GM12878 (cell line): Measurements from ENCODE around the gene CCNJL. TPM values are rescaled to one million over a fixed set of nuclear protein-coding genes. Genes with fewer than 3 reads are reported as not detected.

Source experiments
- ATAC-seq: fragments of 200-7000 bp; cut with Tn5 transposase; 3 replicates; pipeline ENCODE4 v1.9.1; 2020; ENCODE audit warnings: mild to moderate bottlenecking, moderate library complexity
- BruUV-seq: library from RNA; stranded (reverse); fragments of 400-500 nt; replicated peaks from 2 replicates; lab custom pipeline; 2021; lab: Mats Ljungman, UMichigan
- CTCF ChIA-PET: fragments of 300-600 bp; sonication (Branson Sonifier 250); formaldehyde crosslinking; extraction: SDS; loops from one replicate; lab custom pipeline; 2021; ENCODE audit warnings: inconsistent platforms; lab: Yijun Ruan, JAX
- POLR2A ChIA-PET: fragments of 350-600 bp; formaldehyde crosslinking; extraction: SDS; loops from one replicate; lab custom pipeline; 2021; ENCODE audit warnings: inconsistent platforms; lab: Charles Lee
- RAD21 ChIA-PET: fragments of 300-600 bp; sonication (Branson Sonifier 250); formaldehyde crosslinking; loops from one replicate; lab custom pipeline; 2023; ENCODE audit warnings: antibody characterized with exemption; ENCODE audit not compliant: unreplicated experiment; lab: Charles Lee
- SMC1A ChIA-PET: fragments of 300-600 bp; sonication (Branson Sonifier 250); formaldehyde crosslinking; loops from one replicate; lab custom pipeline; 2023; ENCODE audit not compliant: unreplicated experiment, uncharacterized antibody; lab: Charles Lee
- DNase-seq: peaks from one replicate; pipeline ENCODE4 v3.0.0-alpha.2; 2011; ENCODE audit warnings: low read depth, low spot score
- FAIRE-seq: peaks from 3 replicates; lab custom pipeline; 2011; peaks lifted over from hg19 to GRCh38; lab: Jason Lieb, UNC
- H2AFZ ChIP-seq: 2 replicates; pipeline ENCODE4 v1.6.0; 2011; ENCODE audit warnings: low read depth, low read length, control low read depth; ENCODE audit not compliant: control insufficient read depth
- H3K27ac ChIP-seq: 2 replicates; pipeline ENCODE4 v1.5.1; 2011; ENCODE audit warnings: control low read depth; ENCODE audit not compliant: control insufficient read depth, insufficient read depth
- H3K27me3 ChIP-seq, 2 experiments: replicated peaks in 1 of 2; 2 replicates each; pipeline versions ENCODE4 v1.6.0 to v1.6.1; 2011; ENCODE audit warnings: low read length in 1 of 2; ENCODE audit not compliant: control insufficient read depth in 2 of 2, insufficient read depth in 2 of 2
- H3K36me3 ChIP-seq, 2 experiments: 2 replicates each; pipeline ENCODE4 v1.5.1; 2011; ENCODE audit warnings: low read length in 1 of 2; ENCODE audit not compliant: control insufficient read depth in 2 of 2, insufficient read depth in 2 of 2
- H3K4me1 ChIP-seq: 2 replicates; pipeline ENCODE4 v1.6.1; 2011; ENCODE audit warnings: mild to moderate bottlenecking, low read length, moderate library complexity, mixed read lengths; ENCODE audit not compliant: control insufficient read depth, insufficient read depth
- H3K4me2 ChIP-seq: 2 replicates; pipeline ENCODE4 v1.6.0; 2011; ENCODE audit warnings: control low read depth; ENCODE audit not compliant: control insufficient read depth, insufficient read depth
- H3K4me3 ChIP-seq: fragments of 200-600 bp; sonication (generic); 2 replicates; pipeline ENCODE4 v1.5.1; 2016
- H3K79me2 ChIP-seq: 2 replicates; pipeline ENCODE4 v1.6.0; 2011; ENCODE audit warnings: low read length; ENCODE audit not compliant: control insufficient read depth, insufficient read depth
- H3K9ac ChIP-seq: 2 replicates; pipeline ENCODE4 v1.8.0; 2011; ENCODE audit warnings: low read length, control low read depth, mixed read lengths; ENCODE audit not compliant: control insufficient read depth, insufficient read depth
- H3K9me3 ChIP-seq: replicated peaks from 3 replicates; pipeline ENCODE4 v1.5.1; 2011; ENCODE audit warnings: mild to moderate bottlenecking, low read length; ENCODE audit not compliant: control insufficient read depth, insufficient read depth
- H4K20me1 ChIP-seq: 2 replicates; pipeline ENCODE4 v1.6.0; 2011; ENCODE audit not compliant: control insufficient read depth, insufficient read depth
- ATF3 ChIP-seq: IDR thresholded peaks from 2 replicates; pipeline ENCODE4 v1.6.1; 2011; ENCODE audit warnings: low read depth, mild to moderate bottlenecking, low read length, moderate library complexity, borderline replicate concordance; ENCODE audit errors: extremely low read depth
- BCLAF1 ChIP-seq: fragments of 450-650 bp; IDR thresholded peaks from 2 replicates; pipeline ENCODE4 v1.6.1; 2017; ENCODE audit warnings: antibody characterized with exemption, mild to moderate bottlenecking, moderate library complexity
- CHD2 ChIP-seq: IDR thresholded peaks from 2 replicates; pipeline ENCODE4 v1.6.1; 2011; ENCODE audit warnings: low read depth, low read length, improper control_type of control experiment, borderline replicate concordance
- DPF2 ChIP-seq: fragments of 450-650 bp; IDR thresholded peaks from 2 replicates; pipeline ENCODE4 v1.6.1; 2017; ENCODE audit warnings: mild to moderate bottlenecking
- ELK1 ChIP-seq: IDR thresholded peaks from 2 replicates; pipeline ENCODE4 v1.6.1; 2012; ENCODE audit warnings: low read depth, low read length, improper control_type of control experiment
- ESRRA ChIP-seq: IDR thresholded peaks from 2 replicates; pipeline ENCODE4 v1.6.1; 2012; ENCODE audit warnings: mild to moderate bottlenecking, low read length, improper control_type of control experiment
- PML ChIP-seq: IDR thresholded peaks from 2 replicates; pipeline ENCODE4 v1.6.1; 2012; ENCODE audit warnings: low read length, inconsistent platforms
- POU2F2 ChIP-seq: IDR thresholded peaks from 3 replicates; pipeline ENCODE4 v1.6.1; 2011; ENCODE audit warnings: low read depth, mild to moderate bottlenecking, low read length, borderline replicate concordance
- RUNX3 ChIP-seq: IDR thresholded peaks from 2 replicates; pipeline ENCODE4 v1.6.1; 2012; ENCODE audit warnings: low read length, inconsistent platforms
- SREBF2 ChIP-seq: IDR thresholded peaks from 2 replicates; pipeline ENCODE4 v1.6.1; 2012; ENCODE audit warnings: mild to moderate bottlenecking, low read length
- WGBS: methylation state at CpG from one replicate; pipeline ENCODE4 v1.1.6; 2016; ENCODE audit warnings: low lambda C conversion rate; ENCODE audit not compliant: insufficient replicate concordance, insufficient coverage; ENCODE audit errors: missing lambda C conversion rate; 5-methylcytosine and 5-hydroxymethylcytosine counted together
- in situ Hi-C: fragments of 300-500 bp; cut with MboI; formaldehyde crosslinking; loops from 9 replicates; pipeline ENCODE4 v1.14.3; 2018; ENCODE audit warnings: mixed read lengths
- intact Hi-C: fragments of 100-400 bp; cut with micrococcal nuclease; formaldehyde crosslinking; loops from one replicate; pipeline ENCODE4 v1.14.2; 2022; ENCODE audit not compliant: unreplicated experiment
- polyA plus RNA-seq, 11 experiments: library from polyadenylated mRNA; depleted of rRNA in 4 of 11; unstranded in 6 of 11; stranded (reverse) in 5 of 11; fragments of >200 nt; fragmentation: Nextera tagmentation in 4 of 11; fragmentation: Illumina TruSeq in 1 of 11; extraction: Ambion mirVana in 4 of 11; extraction: Trizol in 1 of 11; gene quantifications; 1 replicate in 1 of 11; 2 replicates in 10 of 11; pipeline versions ENCODE4 v1.2.1 to v1.2.3, GENCODE V29; 2011 to 2016; ENCODE audit warnings: inconsistent platforms in 2 of 11, missing spikeins in 2 of 11, low read depth in 1 of 11
- total RNA-seq, 4 experiments: library from RNA; depleted of rRNA in 3 of 4; stranded (reverse); fragments of >200 nt in 3 of 4; fragmentation: Illumina TruSeq in 1 of 4; extraction: Trizol in 1 of 4; gene quantifications; 2 replicates each; pipeline versions ENCODE4 v1.2.1 to v1.2.3, GENCODE V29; 2013 to 2021

CCNJL gene
- total and polyA plus RNA-seq, 10 of the 15 experiments (the other 5 are each of a cell fraction or from before 2014, with no cell fraction given): 0.09 to 0.20 (median 0.10) TPM; not detected in 7

GRCh38 chr5:160298189-160298588, 14.2 kb downstream of the CCNJL start:
- H3K4me1 ChIP-seq: no peaks in the 10 kb centered on the region; the same call in 1 of the 2 replicates
- TF ChIP-seq POU2F2 (no peak), ATF3 (no peak), ESRRA (no peak), DPF2 (no peak), RUNX3 (no peak), BCLAF1 (no peak), PML (no peak), CHD2 (no peak), SREBF2 (no peak), ELK1 (no peak)
- TF ChIP-seq, all 136 proteins: peak for 0
- Histone ChIP-seq H3K36me3 (no peaks in the 10 kb centered on the region), H4K20me1 (no peaks in the 10 kb centered on the region), H3K27me3 (peaks cover 0 to 2% of the 10 kb centered on the region in 2 experiments; a peak in 2 of 4 replicates), H3K9me3 (no peaks in the 10 kb centered on the region; the same call in 2 of the 3 replicates), H2AFZ (no peak overlapping the region), H3K9ac (no peak overlapping the region), H3K4me2 (no peak overlapping the region), H3K4me3 (no peak overlapping the region), H3K27ac (no peak overlapping the region), H3K79me2 (no peaks in the 10 kb centered on the region)
- RAD21 ChIA-PET: interaction anchor here (0.7 to 0.9 kb wide), 2 partner anchors 67 to 101 kb away, joined by 3 read pairs; no protein-coding TSS in a partner anchor
- POLR2A ChIA-PET: no interaction called here
- in situ Hi-C loops (no loop called here), intact Hi-C loops (no loop called here)
- no peak for DNase-seq
- SMC1A ChIA-PET: no interaction called here
- CTCF ChIA-PET: interaction anchor here (1.2 kb wide), 1 partner anchor 44 kb away, joined by 4 read pairs; no protein-coding TSS in a partner anchor
- WGBS: 65% methylated on average over 10 of the region's 10 CpGs
- FAIRE-seq: no peak
- ATAC-seq: no peak
- no TSS peak for BruUV-seq
